Epithelial cell of alveolus of lung (primary cell): ENCODE data around the gene DMRTC1. TPM values are rescaled to one million over a fixed set of nuclear protein-coding genes. Genes with fewer than 3 reads are reported as not detected.

Experiments used
- total RNA-seq: library from RNA; depleted of rRNA; stranded (reverse); fragments of >200 nt; gene quantifications from 2 replicates; pipeline ENCODE4 v1.2.1, GENCODE V29; 2015

Gene DMRTC1
- not detected in 2 replicates for total RNA-seq

GRCh38 chrX:72943819-72944169 lies at the start of gene DMRTC1:
DMRTC1 (minus strand) TSS chrX:72943837; CDS start chrX:72875694, 68,143 bp downstream.

GRCh38 chrX:72937906-72938305 lies 5.7 kb downstream of the DMRTC1 start, which contains the start of gene FAM236A:
FAM236A (plus strand) TSS chrX:72938206; CDS start chrX:72938263, 57 bp downstream.

GRCh38 chrX:72912315-72912714 lies 31.3 kb downstream of the DMRTC1 start, which contains the start of gene FAM236C:
FAM236C (plus strand) TSS chrX:72912615; CDS start chrX:72912715, 100 bp downstream.

Other genes with a start within 250 kb of the DMRTC1 start
- gene PHKA1, start 229.5 kb downstream of the DMRTC1 start, total RNA-seq = 5.3 and 6.5 TPM in 2 replicates
- not detected in 2 replicates for gene DMRTC1B, start 166.9 kb downstream of the DMRTC1 start, total RNA-seq
- not detected in 2 replicates for gene FAM236B, start 161.2 kb downstream of the DMRTC1 start, total RNA-seq
- gene FAM236D, start 135.6 kb downstream of the DMRTC1 start, total RNA-seq = not detected in 2 replicates
- not detected in 2 replicates for gene FAM236C, start 31.2 kb downstream of the DMRTC1 start, total RNA-seq
- gene FAM236A, start 5.6 kb downstream of the DMRTC1 start, total RNA-seq = not detected in 2 replicates
- gene PABPC1L2B, start 59.1 kb upstream of the DMRTC1 start, total RNA-seq = not detected in 2 replicates
- not detected in 2 replicates for gene PABPC1L2A, start 135.7 kb upstream of the DMRTC1 start, total RNA-seq